NCI-H128 (cell line): ENCODE measurements around the gene BAIAP2.

Experiments
- DNase-seq: peaks from one replicate; lab custom pipeline; 2025; ENCODE audit not compliant: unreplicated experiment; lab: John Stamatoyannopoulos, UW

The BAIAP2 gene

GRCh38 chr17:81154961-81155360, 120.0 kb downstream of the BAIAP2 start:
- no peak for DNase-seq

- no peak for DNase-seq
These were observed 122.2 kb downstream of the BAIAP2 start for GRCh38 chr17:81156866-81157805.

- no peak for DNase-seq
These were observed 123.1 kb downstream of the BAIAP2 start for GRCh38 chr17:81157848-81158687.

- no peak for DNase-seq
These were observed 124.0 kb downstream of the BAIAP2 start for GRCh38 chr17:81158688-81159590.

GRCh38 chr17:81159611-81160265, 124.8 kb downstream of the BAIAP2 start:
- no peak for DNase-seq

DNA sequence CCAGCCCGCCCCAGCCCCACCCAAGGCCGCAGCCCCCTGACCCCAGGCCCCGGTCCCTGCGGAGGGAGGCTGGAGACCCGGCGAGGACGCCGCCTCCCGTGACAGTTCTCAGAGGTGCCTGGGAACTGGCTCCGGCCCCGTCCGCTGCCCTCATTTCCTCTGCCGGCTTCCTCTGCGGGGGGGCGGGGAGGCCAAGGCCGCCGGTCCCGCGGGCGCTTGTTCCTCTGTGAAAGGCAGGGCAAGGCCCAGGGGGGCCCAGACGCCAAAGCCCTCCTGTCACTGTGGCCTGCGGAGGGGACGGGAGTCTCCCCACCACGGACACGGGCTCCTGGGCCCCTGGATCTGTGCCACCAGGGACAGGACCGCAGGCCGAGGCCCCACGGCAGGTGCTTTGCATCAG, 125.4 kb downstream of the BAIAP2 start:
- DNase-seq = no peak

- DNase-seq = no peak
These were observed 125.9 kb downstream of the BAIAP2 start for GRCh38 chr17:81160747-81161453.

- DNase-seq = no peak
These were observed 126.6 kb downstream of the BAIAP2 start for GRCh38 chr17:81161536-81161935.

DNA sequence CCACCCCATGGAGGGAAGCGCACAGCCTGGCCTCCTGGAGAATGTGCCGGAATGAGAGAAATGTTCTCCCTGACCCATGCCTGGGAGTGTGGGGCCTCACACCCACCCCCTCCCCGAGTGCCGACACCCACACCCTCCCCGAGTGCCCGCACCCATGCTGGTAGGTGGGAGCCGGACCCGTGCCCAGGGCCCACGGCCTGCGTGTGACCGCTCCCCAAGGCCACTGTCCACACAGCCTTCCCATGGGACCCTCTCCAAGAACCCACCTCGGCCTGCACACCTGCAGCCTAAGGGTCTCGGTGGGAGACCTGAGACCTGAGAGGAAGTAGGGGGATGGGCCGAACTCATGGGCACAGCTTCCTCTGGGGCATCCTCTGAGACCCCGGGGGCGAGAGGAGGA, 127.0 kb downstream of the BAIAP2 start:
- DNase-seq = no peak

GRCh38 chr17:81162491-81162890, 127.5 kb downstream of the BAIAP2 start:
- no peak for DNase-seq

DNA sequence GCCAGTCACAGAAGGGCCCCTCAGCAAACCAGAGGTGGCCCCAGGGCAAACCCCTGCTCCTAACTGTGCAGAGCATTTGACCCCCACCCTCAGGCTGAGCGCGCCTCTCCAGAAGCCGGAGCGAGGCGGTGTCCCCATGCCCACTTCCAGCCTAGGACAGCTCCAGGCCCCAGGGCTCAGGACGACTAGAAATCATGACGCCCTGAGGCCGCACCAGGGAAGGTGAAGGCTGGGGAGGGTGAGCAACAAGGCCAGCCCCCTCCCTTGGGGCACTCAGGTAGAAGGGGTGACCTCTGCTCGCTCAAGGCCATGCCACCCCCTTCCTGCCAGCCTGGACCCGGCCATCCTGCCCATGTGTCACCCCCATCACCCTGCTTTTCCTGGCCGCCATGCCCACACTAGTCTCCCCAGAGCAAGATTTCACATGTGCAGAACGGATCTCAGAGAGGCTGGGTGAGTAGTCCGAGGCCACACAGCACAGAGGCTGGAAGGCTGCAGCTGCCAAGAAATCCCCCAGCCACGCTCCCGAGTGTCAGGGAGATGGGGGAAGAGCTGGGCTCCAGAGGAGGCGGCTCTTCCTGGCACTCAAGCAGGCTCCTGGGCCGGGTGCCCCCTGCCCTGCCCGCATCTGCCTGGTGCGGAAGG, 128.2 kb downstream of the BAIAP2 start:
- no peak for DNase-seq

- DNase-seq = no peak
These were observed 128.9 kb downstream of the BAIAP2 start for GRCh38 chr17:81163703-81164370.

- no peak for DNase-seq
These were observed 129.7 kb downstream of the BAIAP2 start for GRCh38 chr17:81164371-81165245.

DNA sequence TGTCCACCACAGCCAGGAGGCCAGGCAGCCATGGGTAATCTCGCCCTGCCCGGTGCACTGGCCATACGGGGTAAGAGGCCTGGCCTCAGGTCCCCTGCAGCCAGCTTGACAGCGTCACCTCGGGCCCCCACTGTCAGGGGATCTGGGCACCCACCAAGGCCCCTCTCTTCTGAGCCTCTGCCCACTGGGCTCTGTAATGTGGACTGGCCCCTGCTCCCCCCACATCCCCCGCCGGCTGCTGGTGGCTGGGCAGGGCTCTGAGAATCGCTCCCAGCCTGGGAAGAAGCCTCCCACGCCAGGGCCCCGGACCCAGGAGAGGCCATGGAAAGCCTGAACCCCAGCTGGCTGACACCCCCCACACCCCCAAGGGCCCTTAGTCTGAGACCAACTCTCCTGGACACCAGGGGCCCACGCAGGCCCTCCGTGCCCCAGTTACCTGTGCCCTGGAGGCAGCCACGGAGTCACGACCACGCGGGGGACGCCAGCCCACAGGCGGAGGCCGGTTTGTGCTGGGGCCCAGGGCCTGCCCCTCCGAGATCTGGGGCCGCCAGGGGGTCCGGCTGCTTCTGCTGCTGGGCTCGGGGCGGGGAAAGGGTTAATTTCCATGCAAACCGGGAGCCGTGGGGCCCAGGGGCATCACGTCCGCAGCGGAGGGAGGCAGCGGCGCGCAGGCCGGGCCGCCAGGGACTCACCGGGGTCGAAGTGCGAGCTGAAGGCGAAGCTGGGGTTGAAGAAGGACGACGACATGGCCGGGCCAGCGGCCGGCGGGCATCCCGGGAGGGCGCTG, 130.5 kb downstream of the BAIAP2 start, which contains the start of gene PVALEF:
Gene PVALEF, plus strand, starts transcription at position 262 of the 787 bp plus-strand sequence. CDS start 15,720 bp downstream, outside the sequence.
- DNase-seq = no peak

- no peak for DNase-seq
These were observed 131.1 kb downstream of the BAIAP2 start, which contains the start of gene AATK for GRCh38 chr17:81166033-81166492. TSS of gene AATK (minus strand) at chr17:81166221. CDS start at chr17:81165992, 229 bp downstream.
